8988T (cell line): ENCODE results near the gene TBC1D10B.
"Not testable (repeated sequence)": the region's sequence is repeated elsewhere in the genome, so short reads cannot be mapped to it uniquely, and the experiment has no call there.

Source experiments
- DNase-seq: peaks from one replicate; pipeline ENCODE4 v3.0.0; 2011

Gene TBC1D10B

DNA sequence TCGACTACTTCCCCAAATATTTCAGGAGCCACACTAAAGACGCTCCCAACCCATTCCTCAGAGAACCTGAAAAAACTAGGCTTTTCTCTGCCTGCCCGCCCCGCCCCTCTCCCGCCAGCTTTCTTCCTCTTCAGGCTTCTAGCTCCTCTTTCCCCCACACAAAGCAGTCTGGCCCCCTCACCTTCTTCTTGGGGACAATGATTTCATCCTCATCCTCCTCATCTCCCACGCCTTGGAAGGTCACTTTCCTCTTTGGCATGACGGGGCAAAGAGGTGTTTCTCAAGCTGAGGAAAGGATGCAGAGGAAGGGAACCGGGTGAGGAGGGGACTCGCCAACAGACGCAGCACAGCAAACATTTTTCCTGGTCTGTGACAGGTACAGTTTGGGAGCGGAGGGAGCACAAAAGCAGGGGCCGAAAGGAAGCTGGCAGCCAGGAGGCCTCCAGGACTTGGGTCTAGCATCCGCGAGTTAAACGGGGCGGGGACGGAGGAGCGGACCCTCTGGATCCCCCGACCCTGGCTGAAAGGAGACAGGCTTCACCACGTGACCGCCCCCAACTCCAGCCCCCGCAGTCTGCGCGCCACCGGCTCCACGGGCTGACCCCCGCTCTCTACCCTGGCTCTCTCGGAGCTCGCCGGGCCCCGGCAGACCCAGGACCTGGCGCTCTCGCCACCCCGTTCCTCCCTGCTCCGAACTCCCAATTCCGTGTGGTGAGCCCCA lies 15.7 kb downstream of the TBC1D10B start:
- DNase-seq = no peak

DNA sequence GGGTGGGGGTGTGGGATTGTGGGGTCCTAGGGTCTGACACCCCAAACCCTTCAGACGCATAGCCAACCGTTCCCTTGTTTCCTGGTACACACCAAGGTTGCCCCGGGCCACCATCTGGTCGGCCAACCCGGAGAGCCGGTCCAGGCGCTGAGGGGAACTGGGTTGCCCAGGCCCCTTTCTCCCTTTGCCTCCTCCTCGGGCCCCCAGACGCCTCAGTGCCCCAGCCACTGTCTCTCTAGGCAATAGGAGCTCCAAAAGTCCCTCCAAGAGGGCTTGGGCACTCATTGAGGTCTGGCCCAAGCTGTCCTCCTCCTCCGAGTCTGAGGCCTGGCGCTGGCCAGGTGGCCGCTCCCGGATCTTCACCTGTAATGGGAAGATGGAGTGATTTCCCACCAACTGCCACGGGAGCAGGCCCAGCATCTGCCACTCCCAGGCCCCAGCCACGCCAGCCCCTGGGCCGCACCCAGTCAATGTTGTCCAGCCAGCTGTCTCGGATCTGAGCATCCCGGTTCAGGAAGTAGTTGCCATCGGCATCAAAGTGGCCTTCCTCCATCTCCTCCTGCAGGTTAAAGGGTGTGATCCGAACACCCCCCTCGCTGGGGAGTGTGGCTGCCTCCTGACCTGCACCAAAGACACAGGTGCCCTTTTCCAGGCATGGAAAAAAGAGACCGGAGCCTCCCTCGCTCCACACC lies 16.7 kb downstream of the TBC1D10B start:
- no peak for DNase-seq

GRCh38 chr16:30352488-30353401 lies 17.5 kb downstream of the TBC1D10B start:
- no peak for DNase-seq

DNA sequence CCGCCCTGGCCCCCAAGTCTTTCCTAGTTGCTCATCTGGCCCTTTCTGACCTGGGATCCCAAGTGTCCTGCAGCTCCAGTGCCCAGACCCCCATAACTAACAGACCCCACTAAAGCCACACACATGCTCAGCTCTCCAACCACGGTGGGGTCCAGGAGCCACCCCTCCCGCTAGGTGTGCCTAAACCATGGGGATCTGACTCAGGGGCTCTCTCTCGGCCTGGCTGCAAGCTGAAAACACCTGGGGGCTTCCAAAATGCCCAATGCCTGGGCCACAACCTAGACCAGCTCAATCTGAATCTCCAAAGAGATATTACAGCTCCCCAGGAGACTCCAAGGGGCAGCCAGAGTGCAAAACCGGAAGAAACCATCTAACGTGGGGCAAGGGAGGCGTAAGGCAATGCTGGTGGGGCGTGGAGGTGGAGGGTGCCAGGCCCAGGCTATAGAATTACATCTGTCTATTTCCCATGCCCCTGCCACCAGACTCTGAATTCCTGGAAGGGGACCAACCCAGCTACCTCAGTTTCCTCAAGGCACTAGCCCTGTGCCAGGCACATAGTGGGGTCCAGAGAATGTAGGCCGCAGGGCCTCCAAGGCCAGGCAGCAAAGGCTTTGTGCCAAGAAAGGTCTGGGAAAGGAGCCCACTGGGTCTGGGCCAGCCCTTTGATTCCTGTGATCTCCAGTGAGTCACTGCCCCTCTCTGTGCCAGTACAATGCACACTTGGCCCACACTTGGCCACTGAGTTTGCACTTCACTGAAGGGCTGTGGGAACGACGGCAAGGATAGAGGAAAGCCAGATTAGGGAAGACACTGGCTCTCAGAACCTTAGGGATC lies 18.5 kb downstream of the TBC1D10B start:
- DNase-seq = no peak

DNA sequence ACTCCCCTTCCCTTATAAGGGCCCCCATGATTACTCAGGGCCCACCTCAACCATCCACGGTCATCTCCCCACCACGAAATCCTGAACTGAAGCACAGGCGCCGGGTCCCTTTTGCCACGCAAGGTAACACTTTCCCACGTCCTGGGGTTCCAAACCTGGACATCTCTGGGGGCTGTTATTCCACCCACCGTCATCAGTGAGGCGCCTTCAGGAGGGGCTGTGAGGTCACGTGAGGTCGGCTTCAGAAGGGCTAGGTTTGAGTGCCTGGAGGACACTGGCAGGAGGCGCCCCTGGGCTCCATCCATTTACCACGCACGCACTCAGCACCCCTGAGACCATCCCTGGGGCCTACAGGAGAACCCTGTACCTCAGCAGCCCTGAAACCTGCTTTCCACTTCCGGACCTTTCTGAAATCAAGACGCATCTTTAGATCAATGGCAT lies 19.3 kb downstream of the TBC1D10B start:
- no peak for DNase-seq

DNA sequence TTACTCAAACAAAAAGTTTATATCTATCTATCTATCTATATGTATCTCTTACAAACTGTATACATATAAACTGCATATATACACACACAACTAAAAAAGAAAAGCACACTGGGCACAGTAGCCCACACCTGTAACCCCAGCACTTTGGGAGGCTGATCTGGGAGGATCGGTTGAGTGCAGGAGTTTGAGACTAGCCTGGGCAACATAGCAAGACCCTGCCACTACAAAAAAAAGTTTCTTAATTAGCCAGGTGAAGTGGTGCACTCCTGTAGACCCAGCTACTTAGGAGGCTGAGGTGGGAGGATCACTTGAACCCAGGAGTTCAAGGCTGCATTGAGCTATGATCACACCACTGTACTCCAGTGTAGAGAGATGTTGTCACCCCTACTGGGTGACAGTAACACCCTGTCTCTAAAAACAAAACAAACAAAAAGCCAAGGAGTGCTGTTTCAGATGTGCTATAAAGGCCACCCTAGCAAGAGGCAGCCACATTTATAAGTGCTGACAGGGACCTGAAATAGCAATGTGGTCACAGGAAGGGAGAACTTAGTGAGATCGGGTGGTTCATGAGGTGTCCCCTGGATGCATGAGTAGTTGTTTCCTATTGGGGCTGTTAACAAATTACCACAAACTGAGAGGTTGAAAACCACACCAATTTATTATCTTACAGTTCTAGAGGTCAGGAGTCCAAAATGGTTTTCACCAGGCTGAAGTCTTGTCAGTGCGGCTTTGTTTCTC lies 20.0 kb downstream of the TBC1D10B start:
- no peak for DNase-seq

DNA sequence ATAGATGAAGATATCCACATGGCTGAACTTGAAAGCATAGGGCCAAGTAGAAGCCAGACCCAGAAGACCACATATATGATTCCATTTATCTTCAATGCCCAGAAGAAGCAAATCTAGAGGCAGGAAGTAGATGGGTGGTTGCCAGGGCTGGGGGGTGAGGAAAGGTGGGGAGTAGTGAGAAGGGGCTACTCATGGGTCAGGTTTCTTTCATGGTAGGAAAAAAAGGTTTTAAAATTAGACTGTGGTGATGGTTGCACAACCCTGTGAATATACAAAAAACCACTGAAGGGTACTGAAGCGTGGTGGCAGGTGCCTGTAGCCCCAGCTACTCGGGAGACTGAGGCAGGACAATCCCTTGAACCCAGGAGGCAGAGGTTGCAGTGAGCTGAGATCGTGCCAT lies 20.6 kb downstream of the TBC1D10B start:
- DNase-seq = no peak

GRCh38 chr16:30348929-30349328 lies 21.4 kb downstream of the TBC1D10B start:
- no peak for DNase-seq

- no peak for DNase-seq
Observed at GRCh38 chr16:30348113-30348512, 22.2 kb downstream of the TBC1D10B start.

- DNase-seq = no peak
Observed at GRCh38 chr16:30346286-30346685, 24.0 kb downstream of the TBC1D10B start.

- DNase-seq = not testable (repeated sequence)
Observed at GRCh38 chr16:30343491-30343820, 26.8 kb downstream of the TBC1D10B start.

DNA sequence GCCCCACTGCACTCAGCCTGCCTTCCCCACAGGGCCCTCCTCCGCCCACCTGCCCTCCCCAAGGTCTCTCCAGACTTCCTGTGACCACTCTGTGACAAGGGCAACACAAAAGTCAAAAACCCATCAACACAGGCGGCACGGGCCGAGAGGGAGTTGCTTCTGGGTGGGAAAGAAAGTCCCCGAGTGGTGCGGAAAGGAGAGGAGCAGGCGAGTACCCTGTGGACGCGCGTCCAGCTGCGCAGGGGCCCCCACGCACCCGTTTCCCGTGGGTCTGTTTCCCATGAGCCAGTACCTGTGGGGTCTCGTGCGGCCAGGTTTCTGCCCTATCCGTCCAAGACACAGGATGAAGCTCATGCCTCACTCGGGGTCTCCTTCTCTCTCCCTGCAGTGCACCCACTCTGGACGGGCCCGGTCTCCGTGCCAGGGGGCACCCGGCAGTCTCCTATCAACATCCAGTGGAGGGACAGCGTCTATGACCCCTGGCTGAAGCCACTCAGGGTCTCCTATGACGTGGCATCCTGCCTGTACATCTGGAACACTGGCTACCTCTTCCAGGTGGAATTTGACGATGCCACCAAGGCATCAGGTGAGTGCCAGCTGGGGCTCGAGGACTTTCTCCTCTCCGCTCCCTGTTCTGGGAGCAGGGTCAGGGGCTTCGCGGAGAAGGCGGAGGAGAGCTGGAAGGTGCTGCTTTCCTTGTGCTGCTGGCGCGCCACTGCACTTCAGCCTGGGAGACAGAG lies 27.4 kb downstream of the TBC1D10B start:
- DNase-seq = no peak

DNA sequence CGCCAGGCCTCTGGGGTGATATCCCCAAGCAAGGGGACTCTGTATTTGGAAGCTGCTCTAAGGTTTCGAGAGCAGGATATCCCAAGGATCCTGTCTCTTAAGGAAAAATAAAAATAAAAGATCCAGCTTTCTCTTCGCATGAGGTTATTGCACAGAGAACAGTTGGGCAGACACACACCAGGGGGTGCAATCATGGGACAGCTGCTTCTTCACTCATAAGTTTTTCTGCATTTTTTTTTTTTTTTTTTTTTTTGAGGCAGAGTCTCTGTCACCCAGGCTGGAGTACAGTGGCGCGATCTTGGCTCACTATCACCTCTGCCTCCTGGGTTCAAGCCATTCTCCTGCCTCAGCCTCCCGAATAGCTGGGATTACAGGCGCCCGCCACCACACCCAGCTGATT lies 28.3 kb downstream of the TBC1D10B start:
- DNase-seq = not testable (repeated sequence)

- DNase-seq = no peak
Observed at GRCh38 chr16:30340621-30341020, 29.7 kb downstream of the TBC1D10B start.

- not testable (repeated sequence) for DNase-seq
Observed at GRCh38 chr16:30338715-30339114, 31.6 kb downstream of the TBC1D10B start.

GRCh38 chr16:30337964-30338357 lies 32.3 kb downstream of the TBC1D10B start:
- DNase-seq = not testable (repeated sequence)

- no peak for DNase-seq
Observed at GRCh38 chr16:30335598-30336474, 34.5 kb downstream of the TBC1D10B start.

- DNase-seq = not testable (repeated sequence)
Observed at GRCh38 chr16:30335028-30335597, 35.2 kb downstream of the TBC1D10B start.

GRCh38 chr16:30334473-30334989 lies 35.8 kb downstream of the TBC1D10B start:
- DNase-seq = not testable (repeated sequence)
